ENCODE measurements around the gene COL4A2. TPM values are rescaled to one million over a fixed set of nuclear protein-coding genes. Genes with fewer than 3 reads are reported as not detected.

The COL4A2 gene
- total RNA-seq, 3 donors from 2014 or later (not counting 1 experiment from before 2014, with no cell fraction given) = not detected

- Mint-ChIP-seq H3K36me3 (no peaks in the 10 kb centered on the region), H3K9me3 (no peaks in the 10 kb centered on the region), H3K27ac (no peak overlapping the region), H3K27me3 (ENCODE audit: low read depth in 2 of 2) (peaks cover 2 to 15% of the 10 kb centered on the region in 2 donors), H3K4me1 (no peaks in the 10 kb centered on the region), H3K4me3 (no peak overlapping the region)
- no peaks in the 10 kb centered on the region for H3K9me3 ChIP-seq (ENCODE audit: control insufficient read depth, insufficient read depth, low read length)
- ATAC-seq (no peak), DNase-seq (no peak)
- no peaks in the 10 kb centered on the region for H3K27me3 ChIP-seq (ENCODE audit: control insufficient read depth, insufficient read depth, low read length)
- TF ChIP-seq CTCF (IDR thresholded peaks at IDR 0.05) = no peak
- H3K36me3 ChIP-seq (ENCODE audit: control insufficient read depth, insufficient read depth, low read length) = no peaks in the 10 kb centered on the region
- 93% methylated on average over 6 of the region's 6 CpGs for WGBS (ENCODE audit: insufficient coverage)
- peaks cover 8% of the 10 kb centered on the region for H3K4me1 ChIP-seq (ENCODE audit: control insufficient read depth, insufficient read depth, low read length)
- intact Hi-C loops (cut with micrococcal nuclease) = no loop called here
- no peak overlapping the region for H3K27ac ChIP-seq (ENCODE audit: low read length)
- H3K4me3 ChIP-seq (ENCODE audit: low read length) = no peak overlapping the region
Observed at GRCh38 chr13:110542169-110542796, 235.2 kb downstream of the COL4A2 start.

- H3K4me1 Mint-ChIP-seq = no peaks in the 10 kb centered on the region
- H3K4me3 ChIP-seq (ENCODE audit: low read length) = no peak overlapping the region
- no peaks in the 10 kb centered on the region for H3K36me3 Mint-ChIP-seq
- no peaks in the 10 kb centered on the region for H3K4me1 ChIP-seq (ENCODE audit: control insufficient read depth, insufficient read depth, low read length)
- no peaks in the 10 kb centered on the region for H3K36me3 ChIP-seq (ENCODE audit: control insufficient read depth, insufficient read depth, low read length)
- peaks cover 6 to 15% of the 10 kb centered on the region in 2 donors for H3K27me3 Mint-ChIP-seq (ENCODE audit: low read depth in 2 of 2)
- WGBS (ENCODE audit: insufficient coverage) = 97% methylated on average over 4 of the region's 4 CpGs
- no peak overlapping the region for H3K27ac Mint-ChIP-seq
- intact Hi-C loops (cut with micrococcal nuclease) = no loop called here
- DNase-seq (no peak), ATAC-seq (no peak)
- H3K27ac ChIP-seq (ENCODE audit: low read length) = no peak overlapping the region
- H3K4me3 Mint-ChIP-seq = no peak overlapping the region
- no peak for TF ChIP-seq CTCF (IDR thresholded peaks at IDR 0.05)
- no peaks in the 10 kb centered on the region for H3K9me3 Mint-ChIP-seq
- H3K9me3 ChIP-seq (ENCODE audit: control insufficient read depth, insufficient read depth, low read length) = no peaks in the 10 kb centered on the region
- no peaks in the 10 kb centered on the region for H3K27me3 ChIP-seq (ENCODE audit: control insufficient read depth, insufficient read depth, low read length)
Observed at GRCh38 chr13:110546378-110546777, 239.3 kb downstream of the COL4A2 start.

- H3K4me3 Mint-ChIP-seq = no peak overlapping the region
- TF ChIP-seq CTCF (IDR thresholded peaks at IDR 0.05) = no peak
- no peak for ATAC-seq
- intact Hi-C loops (cut with micrococcal nuclease) = no loop called here
- H3K4me1 Mint-ChIP-seq = no peaks in the 10 kb centered on the region
- H3K9me3 Mint-ChIP-seq = no peaks in the 10 kb centered on the region
- Histone ChIP-seq H3K27me3 (ENCODE audit: control insufficient read depth, insufficient read depth, low read length) (no peaks in the 10 kb centered on the region), H3K4me3 (ENCODE audit: low read length) (no peak overlapping the region), H3K27ac (ENCODE audit: low read length) (no peak overlapping the region), H3K9me3 (ENCODE audit: control insufficient read depth, insufficient read depth, low read length) (no peaks in the 10 kb centered on the region), H3K36me3 (ENCODE audit: control insufficient read depth, insufficient read depth, low read length) (no peaks in the 10 kb centered on the region), H3K4me1 (ENCODE audit: control insufficient read depth, insufficient read depth, low read length) (no peaks in the 10 kb centered on the region)
- H3K36me3 Mint-ChIP-seq = no peaks in the 10 kb centered on the region
- WGBS (ENCODE audit: insufficient coverage) = 96% methylated on average over 14 of the region's 14 CpGs
- no peak overlapping the region for H3K27ac Mint-ChIP-seq
- H3K27me3 Mint-ChIP-seq (ENCODE audit: low read depth in 2 of 2) = peaks cover 6 to 15% of the 10 kb centered on the region in 2 donors
- no peak for DNase-seq
Observed at GRCh38 chr13:110546926-110547325, 239.8 kb downstream of the COL4A2 start.

Data from natural killer cell (primary cell).